Hepatocyte (in vitro differentiated cells): ENCODE data around the gene RUVBL2. TPM values are rescaled to one million over a fixed set of nuclear protein-coding genes. Genes with fewer than 3 reads are reported as not detected.
"Not testable (repeated sequence)": the region's sequence is repeated elsewhere in the genome, so short reads cannot be mapped to it uniquely, and the experiment has no call there.

Source experiments
- DNase-seq: peaks from one replicate; pipeline ENCODE4 v3.0.0-alpha.2; 2016; ENCODE audit warnings: low spot score
- H2AFZ ChIP-seq: fragments of 200-600 bp; sonication (generic); 2 replicates; pipeline ENCODE4 v1.6.0; 2016; ENCODE audit warnings: antibody characterized with exemption, mild to moderate bottlenecking
- H3K27ac ChIP-seq: fragments of 200-600 bp; sonication (generic); 2 replicates; pipeline ENCODE4 v1.5.1; 2016; ENCODE audit warnings: mild to moderate bottlenecking
- H3K27me3 ChIP-seq: fragments of 200-600 bp; sonication (generic); 2 replicates; pipeline ENCODE4 v1.6.1; 2016
- H3K36me3 ChIP-seq: fragments of 200-600 bp; sonication (generic); replicated peaks from 2 replicates; pipeline ENCODE4 v1.5.1; 2016; ENCODE audit warnings: low read depth; ENCODE audit not compliant: insufficient read depth
- H3K4me1 ChIP-seq: fragments of 200-600 bp; sonication (generic); 2 replicates; pipeline ENCODE4 v1.5.1; 2016; ENCODE audit warnings: mild to moderate bottlenecking, moderate library complexity; ENCODE audit not compliant: insufficient read depth
- H3K4me2 ChIP-seq: fragments of 200-600 bp; sonication (generic); 2 replicates; pipeline ENCODE4 v1.6.0; 2016
- H3K4me3 ChIP-seq: fragments of 200-600 bp; sonication (generic); 2 replicates; pipeline ENCODE4 v1.5.1; 2016; ENCODE audit warnings: mild to moderate bottlenecking
- H3K79me2 ChIP-seq: fragments of 200-600 bp; sonication (generic); 2 replicates; pipeline ENCODE4 v1.6.0; 2017; ENCODE audit warnings: mild to moderate bottlenecking
- H3K9me2 ChIP-seq: fragments of 200-600 bp; sonication (generic); replicated peaks from 2 replicates; pipeline ENCODE4 v1.6.0; 2017; ENCODE audit warnings: mild to moderate bottlenecking; ENCODE audit not compliant: insufficient read depth
- H3K9me3 ChIP-seq: fragments of 200-600 bp; sonication (generic); 2 replicates; pipeline ENCODE4 v1.5.1; 2016; ENCODE audit warnings: low read depth, mild to moderate bottlenecking
- H4K20me1 ChIP-seq: fragments of 200-600 bp; sonication (generic); 2 replicates; pipeline ENCODE4 v1.6.0; 2016; ENCODE audit warnings: mild to moderate bottlenecking; ENCODE audit not compliant: insufficient read depth, poor library complexity, severe bottlenecking
- CTCF ChIP-seq: fragments of 200-600 bp; sonication (generic); IDR thresholded peaks from 2 replicates; pipeline ENCODE4 v1.5.1; 2016; ENCODE audit warnings: antibody characterized with exemption, mild to moderate bottlenecking; ENCODE audit not compliant: poor library complexity
- EZH2 ChIP-seq: fragments of 200-600 bp; sonication (generic); IDR thresholded peaks from 2 replicates; pipeline ENCODE4 v1.6.1; 2016; ENCODE audit warnings: antibody characterized with exemption, mild to moderate bottlenecking, borderline replicate concordance
- EZH2phosphoT487 ChIP-seq: fragments of 200-600 bp; sonication (generic); IDR thresholded peaks from one replicate; pipeline ENCODE4 v1.6.1; 2018; ENCODE audit warnings: antibody characterized with exemption, mild to moderate bottlenecking, low read depth, moderate library complexity; ENCODE audit not compliant: unreplicated experiment, severe bottlenecking
- WGBS: methylation state at CpG from one replicate; pipeline ENCODE4 v1.1.6; 2016; ENCODE audit warnings: low lambda C conversion rate; ENCODE audit errors: missing lambda C conversion rate; 5-methylcytosine and 5-hydroxymethylcytosine counted together
- polyA plus RNA-seq: library from polyadenylated mRNA; unstranded; fragments of >200 nt; fragmentation: Nextera tagmentation; extraction: Ambion mirVana; gene quantifications from 2 replicates; pipeline ENCODE4 v1.2.1, GENCODE V29; 2016
- total RNA-seq: library from RNA; depleted of rRNA; stranded (reverse); fragments of >200 nt; gene quantifications from 2 replicates; pipeline ENCODE4 v1.2.3, GENCODE V29; 2014

RUVBL2 gene
- total and polyA plus RNA-seq, 2 experiments from 2014 or later, result 72.1 to 84.9 TPM

GRCh38 chr19:49056101-49056901 lies 62.6 kb downstream of the RUVBL2 start:
- 4% methylated on average over 63 of the region's 63 CpGs for WGBS
- peaks cover 17% of the 10 kb centered on the region for H3K4me1 ChIP-seq
- H3K9me2 ChIP-seq, result no peaks in the 10 kb centered on the region
- peak overlapping the region; percentile 99 for H3K4me2 ChIP-seq
- no peak overlapping the region for H3K27ac ChIP-seq
- H2AFZ ChIP-seq, result peak overlapping the region; percentile 94
- no peaks in the 10 kb centered on the region for H4K20me1 ChIP-seq
- no peaks in the 10 kb centered on the region for H3K9me3 ChIP-seq
- DNase-seq, result peak; percentile 74
- H3K36me3 ChIP-seq, result no peaks in the 10 kb centered on the region
- no peaks in the 10 kb centered on the region for H3K79me2 ChIP-seq
- peak overlapping the region; percentile 65 for H3K4me3 ChIP-seq
- peaks cover 9% of the 10 kb centered on the region for H3K27me3 ChIP-seq
- TF ChIP-seq EZH2phosphoT487 (no peak), EZH2 (no peak), CTCF (peak; percentile 40)

GRCh38 chr19:49056902-49057596 lies 63.4 kb downstream of the RUVBL2 start:
- peak overlapping the region; percentile 99 for H3K4me2 ChIP-seq
- not testable (repeated sequence) for H3K9me2 ChIP-seq, H3K27me3 ChIP-seq, H3K27ac ChIP-seq, H3K9me3 ChIP-seq, H2AFZ ChIP-seq, H3K79me2 ChIP-seq, H4K20me1 ChIP-seq, DNase-seq, H3K36me3 ChIP-seq, H3K4me3 ChIP-seq
- 37% methylated on average over 34 of the region's 34 CpGs for WGBS
- peaks cover 17% of the 10 kb centered on the region for H3K4me1 ChIP-seq

GRCh38 chr19:49057636-49058234 lies 64.0 kb downstream of the RUVBL2 start, which contains the start of gene CGB7:
Gene CGB7 (minus strand): TSS chr19:49057749. CDS start chr19:49055375, 2,374 bp downstream.
- H3K4me3 ChIP-seq, result peak within 1 kb of the TSS; percentile 36
- no peaks in the 10 kb centered on the region for H3K36me3 ChIP-seq
- TF ChIP-seq EZH2 (no peak), EZH2phosphoT487 (no peak), CTCF (no peak)
- H3K9me2 ChIP-seq, result no peaks in the 10 kb centered on the region
- H3K79me2 ChIP-seq, result no peaks in the 10 kb centered on the region
- H3K4me2 ChIP-seq, result peak within 1 kb of the TSS; percentile 99
- DNase-seq, result peak; percentile 78
- peaks cover 17% of the 10 kb centered on the region for H3K4me1 ChIP-seq
- 16% methylated on average over 34 of the region's 38 CpGs for WGBS
- H4K20me1 ChIP-seq, result no peaks in the 10 kb centered on the region
- H2AFZ ChIP-seq, result no peak within 1 kb of the TSS
- H3K27me3 ChIP-seq, result peaks cover 9% of the 10 kb centered on the region
- no peak within 1 kb of the TSS for H3K27ac ChIP-seq
- H3K9me3 ChIP-seq, result no peaks in the 10 kb centered on the region

GRCh38 chr19:49058562-49058961 lies 64.9 kb downstream of the RUVBL2 start:
- Histone ChIP-seq H4K20me1 (no peaks in the 10 kb centered on the region), H3K9me2 (no peaks in the 10 kb centered on the region), H3K36me3 (no peaks in the 10 kb centered on the region), H3K27me3 (peaks cover 9% of the 10 kb centered on the region), H3K9me3 (no peaks in the 10 kb centered on the region), H3K79me2 (no peaks in the 10 kb centered on the region), H3K4me3 (no peak overlapping the region), H2AFZ (no peak overlapping the region), H3K4me2 (no peak overlapping the region), H3K27ac (no peak overlapping the region), H3K4me1 (peaks cover 17% of the 10 kb centered on the region)
- DNase-seq, result no peak
- 76% methylated on average over 4 of the region's 10 CpGs for WGBS
- TF ChIP-seq EZH2phosphoT487 (no peak), CTCF (no peak), EZH2 (no peak)
